ENCODE measurements around the gene NATD1.

GRCh38 chr17:21269394-21269793 lies 16.2 kb upstream of the NATD1 start:
- TF ChIP-seq, protein P1, sequence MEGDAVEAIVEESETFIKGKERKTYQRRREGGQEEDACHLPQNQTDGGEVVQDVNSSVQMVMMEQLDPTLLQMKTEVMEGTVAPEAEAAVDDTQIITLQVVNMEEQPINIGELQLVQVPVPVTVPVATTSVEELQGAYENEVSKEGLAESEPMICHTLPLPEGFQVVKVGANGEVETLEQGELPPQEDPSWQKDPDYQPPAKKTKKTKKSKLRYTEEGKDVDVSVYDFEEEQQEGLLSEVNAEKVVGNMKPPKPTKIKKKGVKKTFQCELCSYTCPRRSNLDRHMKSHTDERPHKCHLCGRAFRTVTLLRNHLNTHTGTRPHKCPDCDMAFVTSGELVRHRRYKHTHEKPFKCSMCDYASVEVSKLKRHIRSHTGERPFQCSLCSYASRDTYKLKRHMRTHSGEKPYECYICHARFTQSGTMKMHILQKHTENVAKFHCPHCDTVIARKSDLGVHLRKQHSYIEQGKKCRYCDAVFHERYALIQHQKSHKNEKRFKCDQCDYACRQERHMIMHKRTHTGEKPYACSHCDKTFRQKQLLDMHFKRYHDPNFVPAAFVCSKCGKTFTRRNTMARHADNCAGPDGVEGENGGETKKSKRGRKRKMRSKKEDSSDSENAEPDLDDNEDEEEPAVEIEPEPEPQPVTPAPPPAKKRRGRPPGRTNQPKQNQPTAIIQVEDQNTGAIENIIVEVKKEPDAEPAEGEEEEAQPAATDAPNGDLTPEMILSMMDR (IDR thresholded peaks at IDR 0.05) = no peak
- TF ChIP-seq POLR2A (IDR thresholded peaks at IDR 0.05; ENCODE audit: low read length) = no peak
- TF ChIP-seq, protein P2, sequence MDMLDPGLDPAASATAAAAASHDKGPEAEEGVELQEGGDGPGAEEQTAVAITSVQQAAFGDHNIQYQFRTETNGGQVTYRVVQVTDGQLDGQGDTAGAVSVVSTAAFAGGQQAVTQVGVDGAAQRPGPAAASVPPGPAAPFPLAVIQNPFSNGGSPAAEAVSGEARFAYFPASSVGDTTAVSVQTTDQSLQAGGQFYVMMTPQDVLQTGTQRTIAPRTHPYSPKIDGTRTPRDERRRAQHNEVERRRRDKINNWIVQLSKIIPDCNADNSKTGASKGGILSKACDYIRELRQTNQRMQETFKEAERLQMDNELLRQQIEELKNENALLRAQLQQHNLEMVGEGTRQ (IDR thresholded peaks at IDR 0.05) = no peak

All from A549 (cell line).